DMS53 treated with DMSO at 0.1 percent for 48 hours (cell line): ENCODE results near the gene NUP188.

Experiments used
- DNase-seq: peaks from one replicate; lab custom pipeline; 2025; ENCODE audit not compliant: unreplicated experiment; lab: John Stamatoyannopoulos, UW

Gene NUP188

GRCh38 chr9:128947527-128948301 is at the start of gene NUP188, which contains the start of gene DOLK:
Gene NUP188 (plus strand): TSS chr9:128947699. CDS start chr9:128947720, 21 bp downstream.
Gene DOLK (minus strand): TSS chr9:128947603. CDS start chr9:128947303, 300 bp downstream.
- peak; percentile 79 for DNase-seq

GRCh38 chr9:128898382-128898781 is 49.1 kb upstream of the NUP188 start:
- DNase-seq: no peak

- no peak for DNase-seq
Observed at GRCh38 chr9:128898845-128899565, 48.5 kb upstream of the NUP188 start.

GRCh38 chr9:128899566-128900322 is 47.8 kb upstream of the NUP188 start:
- DNase-seq: no peak

GRCh38 chr9:128901379-128901778 is 46.1 kb upstream of the NUP188 start:
- DNase-seq: no peak

GRCh38 chr9:128901822-128902221 is 45.7 kb upstream of the NUP188 start:
- DNase-seq: no peak

- no peak for DNase-seq
Observed at GRCh38 chr9:128902351-128903078, 45.0 kb upstream of the NUP188 start.

- DNase-seq: no peak
Observed at GRCh38 chr9:128903079-128903461, 44.4 kb upstream of the NUP188 start.

GRCh38 chr9:128903871-128904620 is 43.5 kb upstream of the NUP188 start:
- no peak for DNase-seq

- DNase-seq: no peak
Observed at GRCh38 chr9:128905964-128906363, 41.5 kb upstream of the NUP188 start.

- no peak for DNase-seq
Observed at GRCh38 chr9:128906741-128907140, 40.8 kb upstream of the NUP188 start.

- DNase-seq: no peak
Observed at GRCh38 chr9:128908372-128908771, 39.1 kb upstream of the NUP188 start.

- DNase-seq: no peak
Observed at GRCh38 chr9:128909859-128910258, 37.6 kb upstream of the NUP188 start.

- DNase-seq: no peak
Observed at GRCh38 chr9:128910906-128911305, 36.6 kb upstream of the NUP188 start.

GRCh38 chr9:128911529-128912035 is 35.9 kb upstream of the NUP188 start:
- DNase-seq: no peak

- no peak for DNase-seq
Observed at GRCh38 chr9:128912270-128912853, 35.1 kb upstream of the NUP188 start.

- DNase-seq: no peak
Observed at GRCh38 chr9:128913048-128913900, 34.2 kb upstream of the NUP188 start.

- no peak for DNase-seq
Observed at GRCh38 chr9:128913995-128914772, 33.3 kb upstream of the NUP188 start.
